A549 (cell line): ENCODE measurements around the gene KLHL35. TPM values are rescaled to one million over a fixed set of nuclear protein-coding genes. Genes with fewer than 3 reads are reported as not detected.

Source experiments
- ATAC-seq, 2 experiments: fragments of 200-7000 bp in 1 of 2; fragments of >200 bp in 1 of 2; cut with Nextera tagmentation in 1 of 2; cut with Tn5 transposase in 1 of 2; 3 replicates each; pipeline versions ENCODE4 v1.8.0 to v1.9.1; 2018 to 2020; ENCODE audit warnings: mild to moderate bottlenecking in 1 of 2, moderate library complexity in 1 of 2
- CTCF ChIA-PET: fragments of 300-600 bp; sonication (Branson Sonifier 250); formaldehyde crosslinking; extraction: SDS; loops from one replicate; lab custom pipeline; 2021; ENCODE audit warnings: antibody characterized with exemption, inconsistent platforms; lab: Yijun Ruan, JAX
- POLR2A ChIA-PET: fragments of 350-600 bp; formaldehyde crosslinking; extraction: SDS; loops from one replicate; lab custom pipeline; 2021; ENCODE audit warnings: antibody characterized with exemption, inconsistent platforms; lab: Yijun Ruan, JAX
- DNase-seq, 2 experiments: peaks; one replicate each; pipeline versions ENCODE4 v3.0.0 to v3.0.0-alpha.2; 2011 to 2016; ENCODE audit warnings: low read depth in 1 of 2, low spot score in 1 of 2
- FAIRE-seq: peaks from 2 replicates; lab custom pipeline; 2011; peaks lifted over from hg19 to GRCh38; lab: Jason Lieb, UNC
- H3K27ac ChIP-seq, 2 experiments: fragments of >200 bp; sonication (Bioruptor Twin); formaldehyde crosslinking; 3 replicates each; pipeline ENCODE4 v1.5.1; 2016 to 2017
- H3K4me1 ChIP-seq: fragments of >200 bp; sonication (Bioruptor Twin); formaldehyde crosslinking; 3 replicates; pipeline ENCODE4 v1.6.1; 2016
- H3K4me2 ChIP-seq: fragments of >200 bp; sonication (Bioruptor Twin); formaldehyde crosslinking; 3 replicates; pipeline ENCODE4 v1.6.1; 2016
- H3K4me3 ChIP-seq: fragments of >200 bp; sonication (Bioruptor Twin); formaldehyde crosslinking; 3 replicates; pipeline ENCODE4 v1.5.1; 2016
- H3K9me3 ChIP-seq: fragments of >200 bp; sonication (Bioruptor Twin); formaldehyde crosslinking; 3 replicates; pipeline ENCODE4 v1.6.1; 2016
- ATOH8 ChIP-seq: fragments of 250-450 bp; sonication (Bioruptor Pico); IDR thresholded peaks from 2 replicates; pipeline ENCODE4 v1.5.0; 2020; ENCODE audit warnings: low read depth, mild to moderate bottlenecking, moderate library complexity
- BHLHE40 ChIP-seq: IDR thresholded peaks from 2 replicates; pipeline ENCODE4 v1.6.1; 2012; ENCODE audit warnings: low read depth, low read length, inconsistent platforms
- CEBPB ChIP-seq, 2 experiments: fragments of >200 bp in 1 of 2; sonication (Bioruptor Twin) in 1 of 2; formaldehyde crosslinking in 1 of 2; IDR thresholded peaks; 2 replicates each; pipeline ENCODE4 v1.6.1; 2012 to 2016
- EP300 ChIP-seq, 2 experiments: fragments of >200 bp; sonication (Bioruptor Twin); formaldehyde crosslinking; IDR thresholded peaks; 2 replicates in 1 of 2; 3 replicates in 1 of 2; pipeline ENCODE4 v1.6.1; 2016 to 2017
- ESRRA ChIP-seq: fragments of 150-350 bp; IDR thresholded peaks from 2 replicates; pipeline ENCODE4 v1.6.1; 2014; ENCODE audit warnings: mild to moderate bottlenecking, low read length, borderline replicate concordance
- FOSL2 ChIP-seq, 2 experiments: fragments of 450-650 bp in 1 of 2; fragments of >200 bp in 1 of 2; sonication (Bioruptor Twin) in 1 of 2; formaldehyde crosslinking; IDR thresholded peaks; 2 replicates each; pipeline versions ENCODE4 v1.5.0 to v1.6.1; 2016 to 2020; ENCODE audit warnings: mild to moderate bottlenecking in 1 of 2, moderate library complexity in 1 of 2
- FOXS1 ChIP-seq: fragments of 250-450 bp; sonication (Bioruptor Pico); IDR thresholded peaks from 2 replicates; pipeline ENCODE4 v1.5.0; 2020; ENCODE audit warnings: mild to moderate bottlenecking, moderate library complexity
- HMGXB4 ChIP-seq: fragments of 250-450 bp; sonication (Bioruptor Pico); IDR thresholded peaks from 2 replicates; pipeline ENCODE4 v1.5.0; 2021; ENCODE audit warnings: mild to moderate bottlenecking, moderate library complexity, borderline replicate concordance
- HOXA7 ChIP-seq: fragments of 250-450 bp; sonication (Bioruptor Pico); IDR thresholded peaks from 2 replicates; pipeline ENCODE4 v1.5.0; 2020; ENCODE audit warnings: mild to moderate bottlenecking, moderate library complexity
- JUN ChIP-seq, 2 experiments: fragments of >200 bp; sonication (Bioruptor Twin); formaldehyde crosslinking; IDR thresholded peaks; 2 replicates in 1 of 2; 3 replicates in 1 of 2; pipeline ENCODE4 v1.6.1; 2016 to 2017
- MAFK ChIP-seq: fragments of 450-650 bp; IDR thresholded peaks from 2 replicates; pipeline ENCODE4 v1.6.1; 2014; ENCODE audit not compliant: partially characterized antibody
- MYC ChIP-seq: IDR thresholded peaks from 2 replicates; pipeline ENCODE4 v1.6.1; 2012; ENCODE audit warnings: mild to moderate bottlenecking, inconsistent platforms, low read length, improper control_type of control experiment, borderline replicate concordance
- POLR2A ChIP-seq: IDR thresholded peaks from 2 replicates; pipeline ENCODE4 v1.6.1; 2012; ENCODE audit warnings: mild to moderate bottlenecking, low read length
- SMC3 ChIP-seq: fragments of >200 bp; sonication (Bioruptor Twin); formaldehyde crosslinking; IDR thresholded peaks from 3 replicates; pipeline ENCODE4 v1.6.1; 2018; ENCODE audit warnings: inconsistent platforms
- SREBF2 ChIP-seq: fragments of 450-650 bp; IDR thresholded peaks from 2 replicates; pipeline ENCODE4 v1.6.1; 2014; ENCODE audit warnings: mild to moderate bottlenecking, moderate library complexity
- TFCP2L1 ChIP-seq: fragments of 250-450 bp; sonication (Bioruptor Pico); IDR thresholded peaks from 2 replicates; pipeline ENCODE4 v1.5.0; 2021; ENCODE audit warnings: mild to moderate bottlenecking
- ZC3H11A ChIP-seq: fragments of 450-650 bp; IDR thresholded peaks from 2 replicates; pipeline ENCODE4 v1.6.1; 2014; ENCODE audit warnings: antibody characterized with exemption, mild to moderate bottlenecking
- ZNF302 ChIP-seq: fragments of 250-450 bp; sonication (Bioruptor Pico); IDR thresholded peaks from 2 replicates; pipeline ENCODE4 v1.9.0; 2021; ENCODE audit warnings: inconsistent platforms, mild to moderate bottlenecking, moderate library complexity
- ZSCAN20 ChIP-seq: fragments of 250-450 bp; sonication (Bioruptor Pico); IDR thresholded peaks from 2 replicates; pipeline ENCODE4 v1.8.0; 2022; ENCODE audit warnings: mild to moderate bottlenecking, moderate library complexity
- WGBS: methylation state at CpG from one replicate; pipeline ENCODE4 v1.1.6; 2017; ENCODE audit errors: missing lambda C conversion rate; 5-methylcytosine and 5-hydroxymethylcytosine counted together
- polyA plus RNA-seq, 4 experiments: library from polyadenylated mRNA; depleted of rRNA in 3 of 4; stranded (reverse); fragments of >200 nt; fragmentation: RNase III in 1 of 4; extraction: RNeasy Plus Mini Kit Qiagen cat#74134 plus additional on column Dnase treatment in 1 of 4; gene quantifications; 2 replicates in 3 of 4; 3 replicates in 1 of 4; pipeline ENCODE4 v1.2.3, GENCODE V29; 2011 to 2017
- TF ChIP-seq, protein P1 (sequence below): fragments of 450-650 bp; IDR thresholded peaks from 2 replicates; pipeline ENCODE4 v1.6.1; 2014; ENCODE audit warnings: antibody characterized with exemption
- TF ChIP-seq, protein P2 (sequence below): fragments of >200 bp; sonication (Bioruptor Twin); formaldehyde crosslinking; IDR thresholded peaks from 2 replicates; pipeline ENCODE4 v1.6.1; 2016

KLHL35 gene
- polyA plus RNA-seq, 2 of the 4 experiments (the other 2 are of a cell fraction): 0.56 to 1.0 TPM

- 80% methylated on average over 9 of the region's 9 CpGs for WGBS
- no peak overlapping the region for H3K4me2 ChIP-seq
- TF ChIP-seq, protein P1, sequence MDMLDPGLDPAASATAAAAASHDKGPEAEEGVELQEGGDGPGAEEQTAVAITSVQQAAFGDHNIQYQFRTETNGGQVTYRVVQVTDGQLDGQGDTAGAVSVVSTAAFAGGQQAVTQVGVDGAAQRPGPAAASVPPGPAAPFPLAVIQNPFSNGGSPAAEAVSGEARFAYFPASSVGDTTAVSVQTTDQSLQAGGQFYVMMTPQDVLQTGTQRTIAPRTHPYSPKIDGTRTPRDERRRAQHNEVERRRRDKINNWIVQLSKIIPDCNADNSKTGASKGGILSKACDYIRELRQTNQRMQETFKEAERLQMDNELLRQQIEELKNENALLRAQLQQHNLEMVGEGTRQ: no peak
- TF ChIP-seq MAFK (no peak), MYC (no peak), SMC3 (peak; percentile 23; the same call in 1 of the 3 replicates)
- TF ChIP-seq, all 56 proteins: peak for 1
- Histone ChIP-seq H3K4me1 (peaks cover 39% of the 10 kb centered on the region), H3K4me3 (no peak overlapping the region), H3K27ac (peak overlapping the region in 1 of 2 experiments; percentile 72; a peak in 1 of 6 replicates), H3K9me3 (no peaks in the 10 kb centered on the region)
- FAIRE-seq (no peak), ATAC-seq (peak in 1 of 2 experiments; percentile 26; a peak in 1 of 6 replicates), DNase-seq (no peak)
- ChIA-PET POLR2A (no interaction called here), CTCF (interaction anchor here (1.0 to 20.4 kb wide), 7 partner anchors 9 to 149 kb away, joined by 3 to 581 read pairs (median 22); partner anchors contain the start of gene GDPD5)
These were observed 56.8 kb downstream of the KLHL35 start for GRCh38 chr11:75376175-75376574.

DNA sequence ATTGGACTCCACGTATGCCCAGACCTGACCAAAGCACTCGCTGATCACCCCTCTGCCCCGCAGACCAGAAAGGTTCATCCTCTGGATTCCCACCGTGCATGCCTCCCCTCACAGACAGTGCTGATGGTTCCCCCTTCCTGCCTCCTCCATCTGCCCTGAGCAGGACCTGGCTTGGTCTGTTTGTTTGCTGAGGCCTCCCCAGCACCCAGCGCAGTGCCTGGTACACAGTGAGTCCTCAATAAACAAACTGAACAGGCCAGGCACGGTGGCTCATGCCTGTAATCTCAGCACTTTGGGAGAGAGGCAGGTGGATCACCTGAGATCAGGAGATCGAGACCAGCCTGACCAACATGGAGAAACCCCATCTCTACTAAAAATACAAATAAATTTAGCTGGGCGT lies 57.4 kb downstream of the KLHL35 start:
- DNase-seq (no peak), ATAC-seq (no peak), FAIRE-seq (no peak)
- Histone ChIP-seq H3K27ac (peak overlapping the region in 1 of 2 experiments; percentile 72; a peak in 1 of 6 replicates), H3K9me3 (no peaks in the 10 kb centered on the region), H3K4me1 (peaks cover 33% of the 10 kb centered on the region), H3K4me3 (no peak overlapping the region), H3K4me2 (no peak overlapping the region)
- CTCF ChIA-PET: interaction anchor here (0.7 to 20.4 kb wide), 5 partner anchors 10 to 96 kb away, joined by 3 to 581 read pairs (median 39); no protein-coding TSS in a partner anchor
- TF ChIP-seq FOSL2 (IDR thresholded peaks at IDR 0.05) (no peak), FOSL2 (CRISPR knock-in tag; IDR thresholded peaks at IDR 0.05) (no peak), POLR2A (no peak), SREBF2 (no peak)
- POLR2A ChIA-PET: no interaction called here
- 68% methylated on average over 8 of the region's 8 CpGs for WGBS

DNA sequence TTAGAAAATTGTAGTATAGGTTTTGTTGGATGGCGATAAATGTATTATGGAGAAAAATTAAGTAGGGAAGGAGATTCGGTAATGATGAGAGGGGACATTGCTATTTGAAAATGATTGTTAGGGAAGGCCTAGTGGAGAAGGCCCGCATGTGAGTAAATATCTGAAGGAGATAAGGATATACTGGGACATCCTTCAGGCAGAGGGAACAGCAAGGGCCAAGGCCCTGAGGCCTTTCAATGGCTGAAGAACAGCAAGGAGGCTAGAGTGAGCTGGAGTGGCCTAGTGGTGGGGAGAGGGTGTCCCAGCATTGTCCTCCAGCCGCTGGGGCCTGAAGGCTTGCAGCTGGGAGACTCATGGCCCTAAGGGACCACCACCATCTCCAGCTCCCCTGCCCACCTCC lies 58.4 kb downstream of the KLHL35 start:
- FAIRE-seq: no peak
- TF ChIP-seq, protein P2, sequence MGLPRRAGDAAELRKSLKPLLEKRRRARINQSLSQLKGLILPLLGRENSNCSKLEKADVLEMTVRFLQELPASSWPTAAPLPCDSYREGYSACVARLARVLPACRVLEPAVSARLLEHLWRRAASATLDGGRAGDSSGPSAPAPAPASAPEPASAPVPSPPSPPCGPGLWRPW: no peak
- TF ChIP-seq FOXS1 (CRISPR knock-in tag) (no peak), HOXA7 (CRISPR knock-in tag) (no peak), BHLHE40 (no peak), ATOH8 (no peak), ESRRA (no peak), EP300 (IDR thresholded peaks at IDR 0.05) (no peak), TFCP2L1 (CRISPR knock-in tag) (no peak), ZNF302 (no peak), CEBPB (IDR thresholded peaks at IDR 0.05) (no peak), ZSCAN20 (no peak), JUN (IDR thresholded peaks at IDR 0.05) (no peak)
- no peak for ATAC-seq
- CTCF ChIA-PET: interaction anchor here (0.6 to 20.4 kb wide), 7 partner anchors 11 to 1385 kb away, joined by 3 to 581 read pairs (median 22); partner anchors contain the start of gene ARRB1
- peaks cover 27% of the 10 kb centered on the region for H3K4me1 ChIP-seq
- H3K4me3 ChIP-seq: no peak overlapping the region
- no peak for DNase-seq
- 89% methylated on average over 4 of the region's 4 CpGs for WGBS
- peak overlapping the region in 1 of 2 experiments; percentile 72; a peak in 1 of 6 replicates for H3K27ac ChIP-seq
- no peak overlapping the region for H3K4me2 ChIP-seq
- no peaks in the 10 kb centered on the region for H3K9me3 ChIP-seq
- POLR2A ChIA-PET: no interaction called here

DNA sequence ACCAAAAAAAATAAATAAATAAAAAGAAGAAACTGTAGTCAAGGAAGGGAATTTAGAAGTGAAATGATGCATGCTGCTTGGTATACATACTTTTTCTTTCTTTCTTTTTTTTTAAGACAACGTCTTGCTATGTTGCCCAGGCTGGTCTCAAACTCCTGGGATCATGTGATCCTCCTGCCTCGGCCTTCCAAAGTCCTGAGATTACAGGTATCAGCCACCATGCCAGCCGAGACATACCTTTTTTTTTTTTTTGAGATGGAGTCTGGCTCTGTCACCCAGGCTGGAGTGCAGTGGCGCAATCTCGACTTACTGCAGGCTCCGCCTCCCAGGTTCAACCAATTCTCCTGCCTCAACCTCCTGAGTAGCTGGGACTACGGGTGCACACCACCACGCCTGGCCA lies 59.8 kb downstream of the KLHL35 start:
- POLR2A ChIA-PET: interaction anchor here (1.3 kb wide), 2 partner anchors 8 to 28 kb away, joined by 4 to 9 read pairs; no protein-coding TSS in a partner anchor
- TF ChIP-seq MAFK (no peak), SREBF2 (no peak), ZC3H11A (no peak), ATOH8 (no peak), HMGXB4 (CRISPR knock-in tag) (no peak)
- TF ChIP-seq, protein P1: no peak

More for the DNA sequence above, 59.8 kb downstream of the KLHL35 start:
- CTCF ChIA-PET: interaction anchor here (1.0 to 20.4 kb wide), 11 partner anchors 7 to 93 kb away, joined by 3 to 581 read pairs (median 5); partner anchors contain the start of gene ARRB1
- Histone ChIP-seq H3K4me1 (peaks cover 22% of the 10 kb centered on the region), H3K27ac (peak overlapping the region; percentile 58 to 72; a peak in 4 of 6 replicates), H3K9me3 (peaks cover 10% of the 10 kb centered on the region), H3K4me2 (peak overlapping the region; percentile 84), H3K4me3 (no peak overlapping the region)
- WGBS: 84% methylated on average over 8 of the region's 8 CpGs
- DNase-seq: no peak
- no peak for ATAC-seq
- no peak for FAIRE-seq
